Adipose tissue (tissue), 3 donors: ENCODE results near the gene PARD3. TPM values are rescaled to one million over a fixed set of nuclear protein-coding genes. Genes with fewer than 3 reads are reported as not detected.

Experiments
- H3K27ac ChIP-seq: one replicate; pipeline ENCODE4 v1.5.1; 2013; ENCODE audit warnings: low read depth, low read length
- WGBS, 3 donors: extraction: QIAGEN DNeasy Blood & Tissue Kit; methylation state at CpG; one replicate each; pipeline ENCODE4 v1.1.7; 2013; 5-methylcytosine and 5-hydroxymethylcytosine counted together
- polyA plus RNA-seq, 3 donors: library from polyadenylated mRNA; stranded (reverse); fragments of 200-250 nt; gene quantifications; one replicate each; pipeline ENCODE4 v1.2.3, GENCODE V29; 2013
- donor health status: healthy with polysubstance abuse.
- donor health status: Bipolar disorder and iron deficiency.
- donor health status: healthy.

Gene PARD3
- polyA plus RNA-seq, 3 donors: 11.2 to 20.6 (median 17.2) TPM

GRCh38 chr10:34570887-34571286, 244.2 kb downstream of the PARD3 start:
- WGBS, 3 donors: 96 to 98% (median 97%) methylated on average over 2 of the region's 2 CpGs
- no peak overlapping the region for H3K27ac ChIP-seq

- 80 to 86% (median 83%) methylated on average over 6 of the region's 6 CpGs for WGBS, 3 donors
- H3K27ac ChIP-seq: no peak overlapping the region
Observed at GRCh38 chr10:34567659-34568253, 247.3 kb downstream of the PARD3 start.

GRCh38 chr10:34565934-34566333, 249.2 kb downstream of the PARD3 start:
- no peak overlapping the region for H3K27ac ChIP-seq
- WGBS, 3 donors: 50 to 61% (median 59%) methylated on average over 3 of the region's 3 CpGs

- 88 to 92% (median 91%) methylated on average over 3 of the region's 3 CpGs for WGBS, 3 donors
- no peak overlapping the region for H3K27ac ChIP-seq
Observed at GRCh38 chr10:34558093-34558583, 257.0 kb downstream of the PARD3 start.

- 90 to 99% (median 94%) methylated on average over 6 of the region's 6 CpGs for WGBS, 3 donors
- H3K27ac ChIP-seq: no peak overlapping the region
Observed at GRCh38 chr10:34557173-34557572, 257.9 kb downstream of the PARD3 start.

- 93 to 96% (median 95%) methylated on average over 1 of the region's 1 CpG for WGBS, 3 donors
- no peak overlapping the region for H3K27ac ChIP-seq
Observed at GRCh38 chr10:34555653-34556052, 259.4 kb downstream of the PARD3 start.

- WGBS, 3 donors: 45 to 94% (median 93%) methylated on average over 1 of the region's 1 CpG
- H3K27ac ChIP-seq: no peak overlapping the region
Observed at GRCh38 chr10:34553747-34554146, 261.3 kb downstream of the PARD3 start.

- no peak overlapping the region for H3K27ac ChIP-seq
- WGBS, 3 donors: 96 to 100% (median 98%) methylated on average over 4 of the region's 4 CpGs
Observed at GRCh38 chr10:34551295-34551694, 263.8 kb downstream of the PARD3 start.

- no peak overlapping the region for H3K27ac ChIP-seq
- 92 to 97% (median 95%) methylated on average over 9 of the region's 9 CpGs for WGBS, 3 donors
Observed at GRCh38 chr10:34549953-34550352, 265.1 kb downstream of the PARD3 start.

- WGBS, 3 donors: 46 to 88% (median 80%) methylated on average over 3 of the region's 3 CpGs
- no peak overlapping the region for H3K27ac ChIP-seq
Observed at GRCh38 chr10:34549001-34549400, 266.1 kb downstream of the PARD3 start.

GRCh38 chr10:34548466-34548865, 266.6 kb downstream of the PARD3 start:
- 77 to 84% (median 83%) methylated on average over 4 of the region's 4 CpGs for WGBS, 3 donors
- no peak overlapping the region for H3K27ac ChIP-seq

GRCh38 chr10:34547695-34548094, 267.4 kb downstream of the PARD3 start:
- WGBS, 3 donors: 85 to 94% (median 92%) methylated on average over 2 of the region's 2 CpGs
- no peak overlapping the region for H3K27ac ChIP-seq

GRCh38 chr10:34547291-34547690, 267.8 kb downstream of the PARD3 start:
- WGBS, 3 donors: 63 to 82% (median 75%) methylated on average over 5 of the region's 5 CpGs
- no peak overlapping the region for H3K27ac ChIP-seq

GRCh38 chr10:34544400-34544799, 270.7 kb downstream of the PARD3 start:
- H3K27ac ChIP-seq: no peak overlapping the region

- H3K27ac ChIP-seq: no peak overlapping the region
- WGBS, 3 donors: 60 to 84% (median 72%) methylated on average over 2 of the region's 2 CpGs
Observed at GRCh38 chr10:34543716-34544115, 271.4 kb downstream of the PARD3 start.

GRCh38 chr10:34540492-34540891, 274.6 kb downstream of the PARD3 start:
- WGBS, 3 donors: 91 to 95% (median 94%) methylated on average over 7 of the region's 7 CpGs
- H3K27ac ChIP-seq: no peak overlapping the region

GRCh38 chr10:34539533-34540315, 275.4 kb downstream of the PARD3 start:
- WGBS, 3 donors: 60 to 71% (median 64%) methylated on average over 13 of the region's 13 CpGs
- H3K27ac ChIP-seq: no peak overlapping the region

GRCh38 chr10:34538281-34538829, 276.7 kb downstream of the PARD3 start:
- WGBS, 3 donors: 62 to 84% (median 77%) methylated on average over 10 of the region's 10 CpGs
- no peak overlapping the region for H3K27ac ChIP-seq

- 80 to 93% (median 84%) methylated on average over 6 of the region's 6 CpGs for WGBS, 3 donors
- H3K27ac ChIP-seq: no peak overlapping the region
Observed at GRCh38 chr10:34537629-34538231, 277.4 kb downstream of the PARD3 start.
